OCI-LY7 (cell line): Measurements from ENCODE around the gene CYP4F11. TPM values are rescaled to one million over a fixed set of nuclear protein-coding genes. Genes with fewer than 3 reads are reported as not detected.

Source experiments
- BruUV-seq: library from RNA; stranded (reverse); fragments of 400-500 nt; replicated peaks from 2 replicates; lab custom pipeline; 2021; lab: Mats Ljungman, UMichigan
- CTCF ChIA-PET: fragments of 300-600 bp; sonication (Branson Sonifier 250); formaldehyde crosslinking; loops from one replicate; lab custom pipeline; 2022; ENCODE audit warnings: antibody characterized with exemption; ENCODE audit not compliant: unreplicated experiment; lab: Charles Lee
- POLR2A ChIA-PET: fragments of 300-600 bp; sonication (Branson Sonifier 250); formaldehyde crosslinking; loops from one replicate; lab custom pipeline; 2022; ENCODE audit warnings: antibody characterized with exemption; lab: Charles Lee
- DNase-seq: peaks from one replicate; pipeline ENCODE4 v3.0.0-alpha.2; 2015; ENCODE audit warnings: low spot score
- H2AFZ ChIP-seq: fragments of 200-600 bp; sonication (generic), shearing (Covaris generic); 2 replicates; pipeline ENCODE4 v1.6.1; 2014; ENCODE audit warnings: mild to moderate bottlenecking, antibody characterized with exemption, low read length, moderate library complexity
- H3K27ac ChIP-seq: fragments of 200-600 bp; sonication (generic); 2 replicates; pipeline ENCODE4 v1.5.1; 2014; ENCODE audit warnings: mixed run types, low read depth, mild to moderate bottlenecking, moderate library complexity, low read length, inconsistent platforms; ENCODE audit not compliant: poor library complexity, severe bottlenecking
- H3K36me3 ChIP-seq: fragments of 200-600 bp; sonication (generic); 2 replicates; pipeline ENCODE4 v1.6.1; 2014; ENCODE audit warnings: mild to moderate bottlenecking, antibody characterized with exemption, low read length, moderate library complexity, mixed read lengths; ENCODE audit not compliant: insufficient read depth
- H3K4me1 ChIP-seq: fragments of 200-600 bp; sonication (generic); 2 replicates; pipeline ENCODE4 v1.5.1; 2014; ENCODE audit warnings: mild to moderate bottlenecking, low read length; ENCODE audit not compliant: insufficient read depth, poor library complexity, severe bottlenecking
- H3K4me2 ChIP-seq: fragments of 200-600 bp; sonication (generic); 2 replicates; pipeline ENCODE4 v1.6.1; 2014; ENCODE audit warnings: mild to moderate bottlenecking, low read length
- H3K4me3 ChIP-seq: fragments of 200-600 bp; sonication (generic); 2 replicates; pipeline ENCODE4 v1.5.1; 2014; ENCODE audit warnings: mild to moderate bottlenecking, low read depth, low read length; ENCODE audit not compliant: poor library complexity, severe bottlenecking
- H3K79me2 ChIP-seq: fragments of 200-600 bp; sonication (generic); 2 replicates; pipeline ENCODE4 v1.6.1; 2016; ENCODE audit warnings: low read depth, mild to moderate bottlenecking, low read length, moderate library complexity, mixed read lengths; ENCODE audit not compliant: insufficient read depth
- H3K9me2 ChIP-seq: fragments of 200-600 bp; sonication (generic); 2 replicates; pipeline ENCODE4 v1.6.1; 2016; ENCODE audit warnings: mild to moderate bottlenecking, low read length, mixed read lengths; ENCODE audit not compliant: insufficient read depth
- H3K9me3 ChIP-seq: fragments of 200-600 bp; sonication (generic); 2 replicates; pipeline ENCODE4 v1.6.1; 2014; ENCODE audit warnings: mild to moderate bottlenecking, mixed run types, low read length, mixed read lengths
- H4K20me1 ChIP-seq: fragments of 200-600 bp; sonication (generic); 2 replicates; pipeline ENCODE4 v1.6.1; 2014; ENCODE audit warnings: mild to moderate bottlenecking, antibody characterized with exemption, low read length, moderate library complexity, mixed read lengths; ENCODE audit not compliant: insufficient read depth
- EZH2phosphoT487 ChIP-seq: fragments of 200-600 bp; sonication (generic); IDR thresholded peaks from 2 replicates; pipeline ENCODE4 v1.6.1; 2018; ENCODE audit warnings: low read depth, borderline replicate concordance, mild to moderate bottlenecking, mixed run types, antibody characterized with exemption, low read length, moderate library complexity, mixed read lengths
- intact Hi-C: fragments of 100-400 bp; cut with micrococcal nuclease; formaldehyde crosslinking; loops from one replicate; pipeline ENCODE4 v1.10.0; 2022; ENCODE audit not compliant: unreplicated experiment
- total RNA-seq, 2 experiments: library from RNA; depleted of rRNA in 1 of 2; stranded (reverse); fragments of >200 nt in 1 of 2; shearing (Covaris generic) in 1 of 2; gene quantifications; 2 replicates each; pipeline ENCODE4 v1.2.3, GENCODE V29; 2014 to 2022
- TF ChIP-seq, protein P1 (sequence below): fragments of 200-600 bp; sonication (generic); conservative IDR thresholded peaks from 2 replicates; pipeline ENCODE4 v1.5.1; 2014; ENCODE audit warnings: mild to moderate bottlenecking, antibody characterized with exemption, low read length, moderate library complexity, mixed read lengths

The CYP4F11 gene
- total RNA-seq, 2 experiments from 2014 or later = 0.22 to 0.25 TPM

DNA sequence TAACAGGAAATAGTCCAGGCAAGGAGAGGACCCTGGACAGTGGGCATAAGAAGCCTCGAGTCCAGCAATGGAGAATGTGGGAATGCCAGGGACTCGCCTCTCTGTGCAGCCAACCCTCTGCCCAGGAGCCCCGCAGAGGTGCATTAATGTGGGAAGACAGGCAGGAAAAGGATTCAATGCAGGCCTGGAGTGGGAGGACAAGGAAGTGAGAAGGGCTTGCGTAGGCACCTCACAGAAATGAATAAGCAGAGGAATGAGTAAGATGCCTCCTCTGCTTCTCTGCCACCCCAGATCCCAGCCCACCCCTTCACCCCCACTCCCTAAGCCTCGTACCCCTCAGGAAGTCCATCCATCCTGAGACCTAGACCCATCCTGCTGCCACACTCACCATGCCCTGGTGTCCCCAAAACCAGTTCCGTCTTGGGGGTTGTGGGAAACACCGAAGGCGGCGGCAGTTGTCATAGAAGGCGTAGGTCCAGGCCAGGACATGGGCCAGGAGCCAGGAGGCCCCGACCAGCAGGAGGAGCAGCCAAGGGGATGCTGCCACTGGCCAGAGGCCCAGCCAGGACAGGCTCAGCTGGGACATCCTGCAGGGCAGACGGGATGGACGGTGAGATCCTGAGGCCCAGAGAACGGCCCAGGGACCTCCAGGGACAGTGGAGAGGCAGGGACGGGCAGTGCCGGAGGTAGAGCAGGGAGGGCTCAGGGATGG, 37.1 kb downstream of the CYP4F11 start:
- Histone ChIP-seq H3K4me2 (no peak overlapping the region), H3K9me3 (no peaks in the 10 kb centered on the region), H4K20me1 (no peaks in the 10 kb centered on the region), H3K27ac (no peak overlapping the region), H2AFZ (no peak overlapping the region), H3K4me1 (no peaks in the 10 kb centered on the region), H3K4me3 (no peak overlapping the region), H3K79me2 (no peaks in the 10 kb centered on the region), H3K36me3 (no peaks in the 10 kb centered on the region), H3K9me2 (no peaks in the 10 kb centered on the region)
- BruUV-seq = no TSS peak
- intact Hi-C loops = no loop called here
- DNase-seq = no peak
- ChIA-PET CTCF (interaction anchor here (0.6 kb wide), 1 partner anchor 54 kb away, joined by 4 read pairs; no protein-coding TSS in a partner anchor), POLR2A (no interaction called here)
- TF ChIP-seq, protein P1, sequence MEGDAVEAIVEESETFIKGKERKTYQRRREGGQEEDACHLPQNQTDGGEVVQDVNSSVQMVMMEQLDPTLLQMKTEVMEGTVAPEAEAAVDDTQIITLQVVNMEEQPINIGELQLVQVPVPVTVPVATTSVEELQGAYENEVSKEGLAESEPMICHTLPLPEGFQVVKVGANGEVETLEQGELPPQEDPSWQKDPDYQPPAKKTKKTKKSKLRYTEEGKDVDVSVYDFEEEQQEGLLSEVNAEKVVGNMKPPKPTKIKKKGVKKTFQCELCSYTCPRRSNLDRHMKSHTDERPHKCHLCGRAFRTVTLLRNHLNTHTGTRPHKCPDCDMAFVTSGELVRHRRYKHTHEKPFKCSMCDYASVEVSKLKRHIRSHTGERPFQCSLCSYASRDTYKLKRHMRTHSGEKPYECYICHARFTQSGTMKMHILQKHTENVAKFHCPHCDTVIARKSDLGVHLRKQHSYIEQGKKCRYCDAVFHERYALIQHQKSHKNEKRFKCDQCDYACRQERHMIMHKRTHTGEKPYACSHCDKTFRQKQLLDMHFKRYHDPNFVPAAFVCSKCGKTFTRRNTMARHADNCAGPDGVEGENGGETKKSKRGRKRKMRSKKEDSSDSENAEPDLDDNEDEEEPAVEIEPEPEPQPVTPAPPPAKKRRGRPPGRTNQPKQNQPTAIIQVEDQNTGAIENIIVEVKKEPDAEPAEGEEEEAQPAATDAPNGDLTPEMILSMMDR = no peak
- no peak for TF ChIP-seq EZH2phosphoT487

DNA sequence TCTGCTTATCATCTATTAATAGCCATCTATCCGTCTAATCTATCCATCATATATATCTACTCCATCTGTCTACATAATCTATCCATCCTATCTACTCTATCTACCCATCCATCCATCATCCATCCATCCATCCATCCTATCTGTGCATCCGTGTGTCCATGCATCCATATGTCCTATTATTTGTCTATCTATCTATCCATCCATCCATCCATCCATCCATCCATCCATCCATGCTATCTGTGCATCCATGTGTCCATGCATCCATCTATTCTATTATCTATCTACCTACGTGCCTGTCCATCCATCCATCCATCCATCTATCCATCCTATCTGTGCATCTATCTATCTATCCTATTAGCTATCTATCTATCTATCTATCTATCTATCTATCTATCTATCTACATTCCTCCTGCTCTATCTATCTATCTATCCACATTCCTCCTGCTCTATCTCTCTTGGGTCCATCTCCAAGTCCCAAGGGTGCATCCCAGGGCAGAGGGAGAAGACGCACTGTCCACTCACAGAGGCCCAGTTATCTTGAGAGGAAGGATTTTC, 38.4 kb downstream of the CYP4F11 start:
- H3K4me2 ChIP-seq = no peak overlapping the region
- no peak overlapping the region for H3K27ac ChIP-seq
- BruUV-seq = no TSS peak
- DNase-seq = no peak
- intact Hi-C loops = no loop called here
- CTCF ChIA-PET = no interaction called here
- TF ChIP-seq, protein P1 = no peak
- no peak for TF ChIP-seq EZH2phosphoT487
- no peaks in the 10 kb centered on the region for H4K20me1 ChIP-seq
- no peak overlapping the region for H2AFZ ChIP-seq
- H3K9me3 ChIP-seq = no peaks in the 10 kb centered on the region
- H3K36me3 ChIP-seq = no peaks in the 10 kb centered on the region
- H3K9me2 ChIP-seq = no peaks in the 10 kb centered on the region
- POLR2A ChIA-PET = no interaction called here
- no peaks in the 10 kb centered on the region for H3K4me1 ChIP-seq
- H3K79me2 ChIP-seq = no peaks in the 10 kb centered on the region
- H3K4me3 ChIP-seq = no peak overlapping the region

DNA sequence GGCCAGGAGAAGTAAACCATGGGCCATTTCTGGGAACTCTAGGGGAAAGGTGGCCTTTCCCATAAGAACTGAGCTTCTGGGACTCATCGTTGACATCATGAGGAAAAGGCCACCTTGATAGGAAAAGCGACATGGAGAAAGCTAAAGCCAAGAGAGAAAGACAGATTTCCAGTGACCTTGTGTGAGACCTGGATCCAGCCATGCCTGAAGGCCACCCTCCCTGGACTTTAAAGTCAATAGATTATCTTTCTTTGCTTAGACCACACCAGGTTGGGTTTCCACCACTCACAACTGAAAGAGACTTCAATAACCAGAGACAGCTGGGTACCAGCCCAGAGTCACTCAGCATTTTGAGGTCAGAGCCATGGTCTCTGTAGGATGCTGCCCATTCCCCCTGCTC, 40.0 kb downstream of the CYP4F11 start:
- CTCF ChIA-PET = no interaction called here
- H4K20me1 ChIP-seq = no peaks in the 10 kb centered on the region
- DNase-seq = no peak
- POLR2A ChIA-PET = no interaction called here
- no peaks in the 10 kb centered on the region for H3K36me3 ChIP-seq
- intact Hi-C loops = no loop called here
- no peaks in the 10 kb centered on the region for H3K4me1 ChIP-seq
- no peak overlapping the region for H3K4me2 ChIP-seq
- TF ChIP-seq, protein P1 = no peak
- no peak for TF ChIP-seq EZH2phosphoT487
- no peaks in the 10 kb centered on the region for H3K9me2 ChIP-seq
- no peak overlapping the region for H3K27ac ChIP-seq
- no peak overlapping the region for H3K4me3 ChIP-seq
- no peaks in the 10 kb centered on the region for H3K79me2 ChIP-seq
- no peak overlapping the region for H2AFZ ChIP-seq
- no TSS peak for BruUV-seq
- H3K9me3 ChIP-seq = no peaks in the 10 kb centered on the region
